HG03064 (cell line): Measurements from ENCODE around the gene TMEM131.
"Not testable (repeated sequence)": the region's sequence is repeated elsewhere in the genome, so short reads cannot be mapped to it uniquely, and the experiment has no call there.

Experiments
- ATAC-seq: cut with Tn5 transposase; IDR thresholded peaks from one replicate; pipeline ENCODE4 v1.9.1; 2021; ENCODE audit warnings: low read depth; ENCODE audit not compliant: unreplicated experiment

The TMEM131 gene

DNA sequence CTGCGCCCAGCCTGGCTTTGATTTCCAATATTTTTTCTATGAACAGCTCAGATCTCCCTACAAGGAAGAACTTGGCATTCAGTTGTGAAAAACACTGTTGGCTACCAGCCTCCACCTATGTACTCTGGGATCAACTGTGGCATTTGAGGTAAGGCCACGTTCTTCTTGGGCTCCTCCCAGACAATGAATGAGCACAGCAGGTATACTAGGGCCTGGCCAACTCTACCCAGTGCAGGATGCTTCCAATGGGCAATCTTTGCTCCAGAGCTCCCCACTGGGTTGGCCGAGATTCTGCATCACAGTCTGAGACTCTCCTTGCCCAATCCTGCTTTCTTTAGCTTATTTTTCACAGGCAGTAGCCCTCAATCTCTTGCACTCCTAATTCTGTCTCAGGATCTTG is 75.9 kb downstream of the TMEM131 start:
- no peak for ATAC-seq

DNA sequence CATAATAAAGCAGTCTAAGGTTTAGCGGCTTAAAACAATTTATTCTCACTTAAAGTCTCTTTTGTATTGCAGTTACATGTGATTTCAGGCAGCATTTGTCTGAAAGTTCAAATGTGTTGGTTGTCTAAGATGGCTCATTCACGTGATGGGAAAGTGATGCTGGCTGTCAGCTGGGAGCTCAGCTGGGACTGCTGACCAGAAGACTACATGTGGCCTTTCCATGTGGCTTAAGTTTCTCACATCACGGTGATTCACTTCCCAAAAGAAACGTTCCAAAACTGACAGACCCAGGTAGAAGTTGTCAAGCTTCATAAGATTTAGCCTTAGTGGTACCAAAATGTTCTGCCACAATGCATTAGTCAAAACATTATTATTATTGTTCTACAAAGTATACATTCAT is 76.9 kb downstream of the TMEM131 start:
- ATAC-seq: no peak

DNA sequence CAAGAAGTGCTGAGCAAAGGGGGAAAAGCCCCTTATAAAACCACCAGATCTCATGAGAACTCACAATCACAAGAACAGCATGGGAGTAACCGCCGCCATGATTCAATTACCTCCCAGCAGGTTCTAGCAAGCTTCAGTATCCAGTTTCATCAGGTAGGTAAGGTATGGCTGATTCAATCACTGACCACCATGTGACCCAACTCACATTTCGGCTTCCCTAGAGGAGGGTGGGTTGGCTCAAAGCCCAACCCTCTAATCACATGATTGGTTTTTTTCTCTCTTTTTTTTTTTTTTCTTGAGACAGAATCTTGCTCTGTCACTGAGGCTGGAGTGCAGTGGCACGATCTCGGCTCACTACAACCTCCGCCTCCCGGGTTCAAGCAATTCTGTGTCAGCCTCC is 78.1 kb downstream of the TMEM131 start:
- not testable (repeated sequence) for ATAC-seq

DNA sequence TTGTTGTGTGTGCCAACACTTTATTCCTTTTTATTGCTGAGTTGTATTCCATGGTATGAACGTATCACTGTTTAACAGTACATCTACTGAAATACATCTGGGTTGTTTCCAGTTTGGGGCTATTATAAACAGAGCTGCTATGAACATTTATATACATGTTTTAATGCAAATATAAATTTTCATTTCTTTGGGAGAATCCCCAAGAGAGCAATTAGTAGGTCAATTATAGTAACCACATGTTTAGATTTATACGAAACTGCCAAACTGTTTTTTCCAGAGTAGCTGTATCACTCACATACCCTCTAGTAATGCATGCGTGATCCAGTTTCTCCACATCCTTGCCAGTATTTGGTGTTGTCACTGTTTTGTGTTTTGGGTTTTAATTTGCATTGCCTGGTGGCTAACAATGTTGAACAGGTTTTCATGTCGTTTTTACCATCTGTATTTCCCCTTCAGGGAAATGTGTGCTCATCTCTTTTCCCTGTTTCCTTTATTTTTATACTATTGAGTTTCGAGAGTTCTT is 81.0 kb downstream of the TMEM131 start:
- no peak for ATAC-seq

DNA sequence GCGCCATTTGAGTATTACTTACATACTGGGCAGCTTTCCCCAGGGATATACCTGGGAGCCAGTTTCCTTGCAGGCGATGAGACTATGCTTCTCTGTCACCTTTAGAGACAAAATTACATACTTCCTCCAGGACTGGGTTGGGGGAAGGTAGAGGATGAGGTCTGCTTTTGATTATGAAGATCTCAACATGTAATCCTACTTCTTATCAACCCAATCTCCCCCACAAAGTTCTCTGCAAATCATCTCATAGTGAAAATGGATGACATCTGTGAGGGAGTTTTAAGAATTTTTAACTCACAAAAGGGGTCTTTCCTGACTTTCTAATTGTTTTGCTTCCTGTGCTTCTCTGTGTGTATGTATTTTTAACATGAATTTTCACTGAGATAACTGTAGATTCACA is 81.9 kb downstream of the TMEM131 start:
- ATAC-seq: no peak

DNA sequence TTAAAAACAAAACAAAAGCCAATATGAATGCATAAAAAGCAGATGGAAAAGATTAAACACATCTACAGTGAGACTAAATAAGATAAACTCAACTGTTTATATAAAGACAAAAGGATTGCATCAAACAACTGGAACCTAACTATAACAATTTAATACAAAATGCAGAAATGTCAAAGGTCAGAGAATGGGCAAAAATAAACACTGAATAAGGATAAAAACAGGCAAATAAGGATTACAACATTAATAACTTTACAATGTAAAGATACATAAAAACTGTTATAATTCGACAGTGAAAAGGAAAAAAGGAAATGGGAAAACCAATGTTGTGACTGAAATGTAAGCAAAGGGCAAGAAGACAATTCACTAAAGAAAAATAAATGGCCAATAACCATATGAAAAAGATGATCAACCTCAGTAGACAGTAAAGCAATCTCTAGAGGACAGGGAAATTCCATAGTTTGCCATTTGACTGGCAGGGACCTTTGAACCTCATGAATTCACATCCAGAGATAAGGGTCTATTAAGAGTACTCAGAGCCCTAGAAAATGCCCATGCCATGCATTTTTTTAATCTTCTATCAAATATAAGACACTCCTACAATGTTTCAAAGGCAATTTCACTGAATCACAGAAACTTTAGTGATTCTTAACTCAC is 83.7 kb downstream of the TMEM131 start:
- ATAC-seq: no peak

DNA sequence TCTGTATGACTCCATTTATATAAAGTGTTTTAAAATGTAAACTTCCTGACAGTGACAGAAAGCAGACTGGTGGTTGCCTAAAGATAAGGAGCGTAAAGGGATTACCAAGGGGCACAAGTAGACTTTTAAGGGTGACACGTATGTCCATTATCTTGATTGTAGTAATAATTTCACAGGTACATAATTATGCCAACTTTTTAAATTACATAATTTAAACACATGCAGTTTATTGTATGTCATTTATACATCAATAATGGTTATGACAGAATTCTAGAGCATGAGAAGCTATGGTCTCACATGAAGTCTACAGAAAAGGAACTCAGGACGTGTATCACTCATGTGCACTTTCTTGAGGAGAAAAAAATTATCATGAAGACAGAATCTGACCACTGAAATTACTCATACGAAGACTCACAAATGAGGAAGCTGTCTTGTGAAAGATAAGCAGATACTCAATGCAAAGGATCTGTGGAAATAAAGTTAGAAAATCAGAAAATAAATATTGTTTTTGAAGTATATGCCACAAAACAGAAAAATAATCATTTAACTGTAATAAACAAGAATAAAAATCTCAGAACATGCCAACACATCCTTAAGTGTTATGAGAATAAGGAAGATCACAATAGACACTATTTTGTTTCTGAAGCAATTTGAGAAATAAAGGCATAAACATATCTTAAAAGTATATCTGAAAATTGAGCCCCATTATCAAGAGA is 84.4 kb downstream of the TMEM131 start:
- no peak for ATAC-seq

DNA sequence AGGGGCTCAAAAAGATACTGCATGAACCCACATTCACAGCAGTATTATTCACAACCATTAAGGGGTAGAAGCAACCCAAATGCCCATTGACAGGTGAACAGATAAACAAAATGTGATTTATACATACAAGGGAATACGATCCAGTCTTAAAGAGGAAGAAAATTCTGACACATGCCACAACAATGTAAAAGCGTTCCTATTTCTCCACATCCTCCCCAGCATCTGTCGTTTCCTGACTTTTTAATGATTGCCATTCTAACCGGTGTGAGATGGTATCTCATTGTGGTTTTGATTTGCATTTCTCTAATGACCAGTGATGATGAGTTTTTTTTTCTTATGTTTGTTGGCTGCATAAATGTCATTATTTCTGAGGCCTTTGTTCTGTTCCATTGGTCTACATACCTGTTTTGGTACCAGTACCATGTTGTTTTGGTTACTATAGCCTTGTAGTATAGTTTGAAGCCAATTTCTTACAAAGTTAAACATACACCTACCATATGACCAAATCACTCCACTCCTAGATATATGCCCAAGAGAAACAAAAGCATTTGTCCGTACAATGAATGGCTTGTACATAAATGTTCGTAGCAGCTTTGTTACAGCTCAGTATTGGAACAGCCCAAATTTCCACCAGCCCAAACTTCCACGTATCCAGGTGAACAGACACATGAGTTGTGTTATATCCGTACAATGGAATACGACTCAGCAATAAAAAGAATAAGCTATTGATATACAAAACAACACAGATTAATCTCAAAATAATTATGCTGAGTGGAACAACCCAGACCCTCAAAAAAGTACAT is 85.1 kb downstream of the TMEM131 start:
- ATAC-seq: no peak

DNA sequence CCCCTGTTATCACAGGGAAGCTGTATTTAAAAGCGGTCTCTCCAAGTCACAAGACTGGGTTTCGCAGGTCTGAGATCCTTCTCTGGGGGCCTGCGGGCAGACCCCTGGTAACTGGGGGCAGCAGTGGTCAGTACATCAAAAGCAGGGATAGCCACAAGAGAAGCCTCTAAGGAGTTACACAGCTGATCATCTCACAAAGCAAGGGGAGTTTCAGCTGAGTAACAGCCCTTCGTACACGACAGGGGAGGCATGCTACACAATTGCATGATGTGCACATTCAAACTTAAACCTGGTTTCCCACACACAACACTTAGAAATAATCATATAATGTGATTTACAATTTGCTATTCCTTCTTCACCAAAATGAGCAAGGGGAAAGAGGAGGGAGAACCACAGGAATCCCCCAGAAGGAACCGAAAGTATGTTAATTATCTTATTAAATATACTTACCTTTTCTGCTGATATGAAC is 87.5 kb downstream of the TMEM131 start:
- ATAC-seq: no peak

DNA sequence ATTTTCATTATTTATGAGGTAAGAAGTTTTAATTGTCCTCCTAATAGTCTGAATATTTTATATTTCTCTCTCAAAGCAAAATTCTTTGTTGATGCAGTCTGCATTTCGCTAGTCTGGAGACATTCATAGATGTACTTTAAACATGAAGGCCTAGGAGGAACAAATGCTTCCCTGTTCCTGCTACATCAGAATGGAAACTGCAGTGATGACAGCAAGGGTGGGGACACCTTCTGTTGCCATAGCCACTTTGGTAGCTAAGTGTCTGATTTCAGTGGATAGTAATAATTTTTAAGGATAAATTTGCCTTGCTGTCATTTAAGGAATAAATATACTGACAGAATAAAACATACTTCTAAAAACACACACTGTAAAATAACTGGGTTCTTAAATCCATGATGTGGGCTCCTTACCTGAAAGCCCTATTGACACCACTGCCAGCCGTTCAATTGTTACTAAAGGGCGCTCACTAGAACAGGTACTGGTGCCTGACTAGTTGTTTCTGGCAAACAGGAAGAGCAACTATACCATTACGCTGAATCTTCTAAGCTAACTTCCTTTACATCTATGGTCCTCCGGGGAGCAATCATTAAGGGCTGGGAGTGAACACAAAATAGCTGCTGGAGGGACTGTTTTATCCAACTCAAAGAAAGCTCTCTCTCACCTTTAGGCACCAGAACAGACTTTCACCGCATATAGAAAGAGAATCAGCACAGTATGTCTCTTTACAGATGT is 88.2 kb downstream of the TMEM131 start:
- no peak for ATAC-seq

DNA sequence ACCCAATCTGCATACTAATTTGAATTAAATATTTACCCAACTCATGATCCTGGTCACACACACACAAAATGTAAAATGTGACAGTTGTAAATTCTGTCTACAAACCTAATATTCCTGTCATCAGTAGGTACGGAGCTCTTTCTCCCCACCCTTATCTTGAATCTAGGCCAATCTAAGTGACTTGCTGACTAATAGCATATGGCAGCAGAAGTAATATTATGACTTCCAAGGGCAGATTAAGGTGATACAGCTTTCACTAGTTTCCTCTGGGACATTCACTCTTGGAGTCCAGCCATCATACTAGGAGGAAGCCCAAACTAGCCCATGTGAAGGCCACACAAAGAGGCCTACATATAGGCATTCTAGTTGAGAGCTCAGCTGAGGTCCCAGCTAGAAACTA is 89.4 kb downstream of the TMEM131 start:
- no peak for ATAC-seq

DNA sequence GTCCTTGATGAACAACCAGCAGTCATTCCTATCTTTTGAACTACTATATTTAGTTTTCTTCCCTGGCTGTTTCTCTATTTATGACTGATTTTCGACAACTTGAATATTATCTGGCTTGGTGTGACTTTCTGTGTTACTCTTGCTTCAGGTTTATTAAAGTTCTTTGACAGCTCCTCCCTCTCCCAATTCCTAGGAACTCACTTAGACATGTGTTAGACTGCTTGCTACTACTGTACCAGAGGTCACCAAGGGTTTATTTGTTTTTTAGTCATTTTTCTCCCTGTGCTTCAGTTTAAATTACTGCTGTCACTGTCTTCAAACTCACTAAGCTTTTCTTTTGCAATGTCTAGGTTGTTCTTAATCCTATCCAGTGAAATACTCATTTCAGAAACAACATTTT is 90.5 kb downstream of the TMEM131 start:
- no peak for ATAC-seq

DNA sequence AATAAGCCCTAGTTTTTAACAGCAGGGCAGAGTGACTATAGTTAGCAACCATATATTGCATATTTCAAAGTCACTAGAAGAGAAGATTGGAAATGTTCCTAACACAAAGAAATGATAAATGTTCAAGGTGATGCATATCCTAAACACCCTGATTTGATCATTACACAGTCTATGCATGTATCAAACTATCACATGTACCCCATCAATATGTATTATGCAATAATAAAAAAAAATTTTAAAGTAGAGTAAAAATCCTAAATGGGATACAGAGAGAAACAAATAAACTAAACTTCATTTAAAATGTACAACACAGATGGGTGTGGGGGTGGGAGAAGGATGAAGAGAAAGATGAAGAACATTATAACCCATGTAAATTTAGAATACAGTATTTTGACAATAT is 93.9 kb downstream of the TMEM131 start:
- no peak for ATAC-seq

DNA sequence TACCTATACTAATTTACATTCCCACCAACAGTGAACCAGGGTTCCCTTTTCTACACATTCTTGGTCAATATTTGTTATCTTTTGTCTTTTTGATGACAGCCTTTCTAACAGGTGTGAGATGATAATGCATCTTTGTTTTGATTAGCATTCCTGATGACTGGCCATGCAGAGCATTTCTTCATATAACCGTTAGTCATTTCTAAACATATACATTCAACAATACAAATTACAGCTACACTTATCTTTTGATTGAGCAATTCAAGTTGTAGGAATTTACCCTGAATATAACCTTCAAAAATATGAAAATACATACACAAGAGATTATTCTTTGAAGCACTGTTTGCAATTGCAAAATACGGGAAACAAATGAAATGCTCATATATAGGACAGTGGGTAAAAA is 94.9 kb downstream of the TMEM131 start:
- ATAC-seq: no peak

DNA sequence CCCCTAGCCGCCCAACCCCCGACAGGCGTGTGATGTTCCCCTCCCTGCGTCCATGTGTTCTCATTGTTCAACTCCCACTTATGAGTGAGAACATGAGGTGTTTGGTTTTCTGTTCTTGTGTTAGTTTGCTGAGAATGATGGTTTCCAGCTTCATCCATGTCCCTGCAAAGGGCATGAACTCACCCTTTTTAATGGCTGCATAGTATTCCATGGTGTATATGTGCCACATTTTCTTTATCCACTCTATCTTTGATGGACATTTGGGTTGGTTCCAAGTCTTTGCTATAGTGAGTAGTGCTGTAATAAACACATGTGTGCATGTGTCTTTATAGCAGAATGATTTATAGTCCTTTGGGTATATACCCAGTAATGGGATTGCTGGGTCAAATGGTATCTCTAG is 102.7 kb downstream of the TMEM131 start:
- ATAC-seq: not testable (repeated sequence)

DNA sequence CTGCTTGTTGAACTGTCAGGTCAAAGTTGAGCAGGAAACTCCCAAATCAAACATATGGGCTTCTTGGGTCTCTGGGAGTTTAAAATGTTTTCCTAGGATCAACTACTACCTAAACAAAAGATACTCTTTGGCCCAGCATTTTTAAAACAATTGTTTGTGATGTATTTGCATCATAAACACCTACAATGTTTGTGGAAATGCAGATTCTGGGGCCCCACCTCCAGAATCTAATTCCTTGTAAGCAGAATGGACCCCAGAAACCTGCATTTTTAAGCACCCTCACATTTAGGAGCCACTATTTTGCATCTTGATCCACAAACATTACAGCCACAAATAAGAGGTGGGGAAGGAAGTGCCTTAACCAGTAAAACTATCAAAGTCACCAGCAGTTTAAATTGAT is 104.1 kb downstream of the TMEM131 start:
- ATAC-seq: no peak

DNA sequence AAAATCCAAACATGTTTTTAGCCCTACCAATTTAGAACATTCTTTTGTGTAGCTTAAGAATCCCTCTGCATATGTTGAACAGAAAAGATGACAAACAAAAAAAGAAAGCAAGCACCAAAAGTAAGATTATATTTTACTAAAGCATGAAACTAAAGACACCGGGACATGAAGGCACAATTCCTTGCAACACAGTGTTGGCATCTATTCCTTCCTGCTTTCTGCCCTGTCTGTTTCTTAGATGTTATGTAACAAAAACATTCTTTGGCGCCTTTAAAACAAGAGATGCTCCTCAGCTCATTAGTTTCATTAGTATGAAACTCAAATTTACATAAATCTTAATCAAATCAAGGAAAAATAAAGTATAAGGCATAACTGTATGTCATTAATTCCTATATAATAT is 106.6 kb downstream of the TMEM131 start:
- no peak for ATAC-seq

DNA sequence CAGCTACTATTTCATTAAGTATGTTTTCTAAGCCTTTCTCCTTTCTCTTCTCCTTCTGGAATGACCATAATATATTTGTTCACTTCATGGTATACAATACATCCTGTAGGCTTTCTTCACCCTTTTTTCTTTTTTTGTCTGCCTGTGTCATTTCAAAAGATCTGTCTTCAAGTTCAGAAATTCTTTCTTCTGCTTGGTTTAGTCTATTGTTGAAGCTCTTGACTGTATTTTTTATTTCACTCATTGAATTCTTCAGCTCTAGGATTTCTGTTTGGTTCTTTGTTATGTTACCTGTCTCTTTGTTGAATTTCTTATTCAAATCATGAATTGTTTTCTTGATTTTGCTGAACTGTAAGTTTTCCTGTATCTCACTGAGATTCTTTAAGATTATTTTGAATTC is 109.9 kb downstream of the TMEM131 start:
- ATAC-seq: no peak

DNA sequence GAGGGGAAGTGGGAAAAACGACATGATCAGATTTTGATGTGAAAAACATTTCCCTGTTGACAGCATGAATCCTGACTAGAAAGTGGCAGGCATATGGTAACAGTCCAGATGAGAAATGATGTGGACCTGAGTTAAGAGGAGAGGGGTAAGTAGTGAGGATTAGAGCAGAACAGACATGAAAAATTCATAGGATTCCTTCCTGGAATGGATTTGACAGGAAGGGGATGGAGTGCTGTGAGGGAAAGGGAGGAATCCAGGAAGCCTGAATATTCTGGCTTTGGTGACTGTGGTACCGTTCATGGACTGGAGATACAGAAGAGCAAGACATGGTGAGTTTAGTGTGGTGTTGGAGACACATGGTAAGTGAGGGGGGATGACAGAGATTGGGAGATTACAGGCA is 115.4 kb downstream of the TMEM131 start:
- no peak for ATAC-seq

DNA sequence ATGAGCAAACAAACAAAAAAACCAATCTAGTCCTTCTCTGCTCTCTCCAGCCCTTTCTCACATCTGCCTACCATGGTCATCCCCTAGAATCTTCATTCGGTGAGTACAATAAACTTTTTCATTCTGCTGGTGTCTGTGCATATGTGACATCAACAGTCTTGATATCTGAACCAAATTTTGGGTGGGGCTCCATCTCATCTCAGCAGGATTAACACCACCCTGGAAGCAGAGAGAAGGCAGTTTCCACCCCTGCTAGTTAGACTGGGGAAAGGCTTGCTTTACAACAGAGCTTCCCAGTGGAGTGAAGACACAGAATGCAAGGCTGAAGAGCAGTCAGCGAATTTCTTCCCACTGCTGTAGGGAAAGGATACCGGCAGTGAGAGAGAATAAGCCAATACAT is 116.9 kb downstream of the TMEM131 start:
- ATAC-seq: no peak

DNA sequence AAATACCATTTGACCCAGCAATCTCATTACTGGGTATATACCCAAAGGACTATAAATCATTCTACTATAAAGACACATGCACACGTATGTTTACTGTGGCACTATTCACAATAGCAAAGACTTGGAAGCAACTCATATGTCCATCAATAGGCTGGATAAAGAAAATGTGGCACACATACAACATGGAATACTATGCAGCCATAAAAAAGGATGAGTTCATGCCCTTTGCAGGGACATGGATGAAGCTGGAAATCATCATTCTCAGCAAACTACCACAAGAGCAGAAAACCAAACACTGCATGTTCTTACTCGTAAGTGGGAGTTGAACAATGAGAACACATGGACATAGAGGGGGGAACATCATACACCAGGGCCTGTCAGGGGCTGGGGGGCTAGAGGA is 117.4 kb downstream of the TMEM131 start:
- not testable (repeated sequence) for ATAC-seq
